Activated CD4-positive, alpha-beta T cell treated with anti-CD3 and anti-CD28 coated beads, Interleukin-2, amount 10 ng/mL, durations not matched to agents 24 days and 14 days (primary cell): ENCODE data around the gene PPM1H. TPM values are rescaled to one million over a fixed set of nuclear protein-coding genes. Genes with fewer than 3 reads are reported as not detected.
"Not testable (repeated sequence)": the region's sequence is repeated elsewhere in the genome, so short reads cannot be mapped to it uniquely, and the experiment has no call there.

ENCODE experiments used
- DNase-seq: peaks from one replicate; pipeline ENCODE4 v3.0.0; 2022
- H3K27ac Mint-ChIP-seq: one replicate; pipeline ENCODE4 v1.8.0; 2022; ENCODE audit warnings: mild to moderate bottlenecking, mixed read lengths
- H3K27me3 Mint-ChIP-seq: one replicate; pipeline ENCODE4 v1.8.0; 2022; ENCODE audit warnings: mixed read lengths
- H3K36me3 Mint-ChIP-seq: one replicate; pipeline ENCODE4 v1.8.0; 2022; ENCODE audit warnings: low read depth, mild to moderate bottlenecking, mixed read lengths
- H3K4me1 Mint-ChIP-seq: one replicate; pipeline ENCODE4 v1.8.0; 2021; ENCODE audit warnings: mixed read lengths
- H3K4me3 Mint-ChIP-seq: one replicate; pipeline ENCODE4 v1.8.0; 2022; ENCODE audit warnings: mild to moderate bottlenecking, moderate library complexity, mixed read lengths
- H3K9me3 Mint-ChIP-seq: one replicate; pipeline ENCODE4 v1.8.0; 2021; ENCODE audit warnings: mixed read lengths
- intact Hi-C: fragments of 100-400 bp; cut with micrococcal nuclease; formaldehyde crosslinking; loops from one replicate; pipeline ENCODE4 v1.15.1; 2023
- total RNA-seq: library from RNA; stranded (reverse); gene quantifications from 2 replicates; pipeline ENCODE4 v1.2.3, GENCODE V29; 2022

Gene PPM1H
- total RNA-seq, 1 donor from 2014 or later, result not detected

- peaks cover 10% of the 10 kb centered on the region for H3K9me3 Mint-ChIP-seq
- H3K4me1 Mint-ChIP-seq, result no peaks in the 10 kb centered on the region
- no peak overlapping the region for H3K4me3 Mint-ChIP-seq
- H3K27me3 Mint-ChIP-seq, result peaks cover 15% of the 10 kb centered on the region
- DNase-seq, result no peak
- intact Hi-C loops, result no loop called here
- peaks cover 1% of the 10 kb centered on the region for H3K36me3 Mint-ChIP-seq
- no peak overlapping the region for H3K27ac Mint-ChIP-seq
Observed at GRCh38 chr12:62679608-62680007, 255.3 kb downstream of the PPM1H start.

GRCh38 chr12:62677355-62677754, 257.6 kb downstream of the PPM1H start:
- Mint-ChIP-seq H3K36me3 (peaks cover 1% of the 10 kb centered on the region), H3K27me3 (peaks cover 16% of the 10 kb centered on the region), H3K27ac (no peak overlapping the region), H3K4me3 (no peak overlapping the region), H3K4me1 (no peaks in the 10 kb centered on the region), H3K9me3 (peaks cover 10% of the 10 kb centered on the region)
- intact Hi-C loops, result no loop called here
- no peak for DNase-seq

GRCh38 chr12:62676521-62677307, 258.2 kb downstream of the PPM1H start:
- H3K36me3 Mint-ChIP-seq, result peaks cover 1% of the 10 kb centered on the region
- peaks cover 10% of the 10 kb centered on the region for H3K9me3 Mint-ChIP-seq
- no peaks in the 10 kb centered on the region for H3K4me1 Mint-ChIP-seq
- no peak overlapping the region for H3K27ac Mint-ChIP-seq
- intact Hi-C loops, result no loop called here
- DNase-seq, result no peak
- H3K4me3 Mint-ChIP-seq, result no peak overlapping the region
- H3K27me3 Mint-ChIP-seq, result peaks cover 14% of the 10 kb centered on the region

GRCh38 chr12:62673028-62673815, 261.7 kb downstream of the PPM1H start:
- DNase-seq, result no peak
- Mint-ChIP-seq H3K27me3 (peaks cover 6% of the 10 kb centered on the region), H3K4me1 (no peaks in the 10 kb centered on the region), H3K27ac (no peak overlapping the region), H3K9me3 (peaks cover 4% of the 10 kb centered on the region), H3K36me3 (no peaks in the 10 kb centered on the region), H3K4me3 (no peak overlapping the region)
- intact Hi-C loops, result no loop called here

GRCh38 chr12:62670986-62671720, 263.8 kb downstream of the PPM1H start:
- intact Hi-C loops, result no loop called here
- DNase-seq, result no peak
- peaks cover 9% of the 10 kb centered on the region for H3K27me3 Mint-ChIP-seq
- H3K4me1 Mint-ChIP-seq, result no peaks in the 10 kb centered on the region
- H3K27ac Mint-ChIP-seq, result no peak overlapping the region
- peaks cover 4% of the 10 kb centered on the region for H3K9me3 Mint-ChIP-seq
- H3K4me3 Mint-ChIP-seq, result no peak overlapping the region
- H3K36me3 Mint-ChIP-seq, result no peaks in the 10 kb centered on the region

- no peak for DNase-seq
- Mint-ChIP-seq H3K36me3 (no peaks in the 10 kb centered on the region), H3K4me1 (no peaks in the 10 kb centered on the region), H3K9me3 (no peaks in the 10 kb centered on the region), H3K4me3 (no peak overlapping the region), H3K27ac (no peak overlapping the region), H3K27me3 (peaks cover 16% of the 10 kb centered on the region)
- intact Hi-C loops, result no loop called here
Observed at GRCh38 chr12:62668782-62669181, 266.2 kb downstream of the PPM1H start.

GRCh38 chr12:62664951-62665350, 270.0 kb downstream of the PPM1H start:
- H3K27ac Mint-ChIP-seq, DNase-seq, intact Hi-C loops, H3K9me3 Mint-ChIP-seq, H3K27me3 Mint-ChIP-seq, H3K4me3 Mint-ChIP-seq, H3K4me1 Mint-ChIP-seq, H3K36me3 Mint-ChIP-seq: not testable (repeated sequence)

GRCh38 chr12:62660756-62661155, 274.2 kb downstream of the PPM1H start:
- no peak overlapping the region for H3K27ac Mint-ChIP-seq
- no peaks in the 10 kb centered on the region for H3K4me1 Mint-ChIP-seq
- intact Hi-C loops, result no loop called here
- DNase-seq, result no peak
- H3K27me3 Mint-ChIP-seq, result peaks cover 20% of the 10 kb centered on the region
- H3K9me3 Mint-ChIP-seq, result no peaks in the 10 kb centered on the region
- H3K4me3 Mint-ChIP-seq, result no peak overlapping the region
- no peaks in the 10 kb centered on the region for H3K36me3 Mint-ChIP-seq

GRCh38 chr12:62659453-62660295, 275.3 kb downstream of the PPM1H start:
- Mint-ChIP-seq H3K27ac (no peak overlapping the region), H3K4me1 (peaks cover 3% of the 10 kb centered on the region), H3K36me3 (no peaks in the 10 kb centered on the region), H3K9me3 (no peaks in the 10 kb centered on the region), H3K4me3 (no peak overlapping the region), H3K27me3 (peaks cover 23% of the 10 kb centered on the region)
- intact Hi-C loops, result no loop called here
- DNase-seq, result no peak

GRCh38 chr12:62658910-62659309, 276.0 kb downstream of the PPM1H start:
- no peak overlapping the region for H3K4me3 Mint-ChIP-seq
- H3K36me3 Mint-ChIP-seq, result no peaks in the 10 kb centered on the region
- intact Hi-C loops, result no loop called here
- no peak for DNase-seq
- H3K27me3 Mint-ChIP-seq, result peaks cover 24% of the 10 kb centered on the region
- no peaks in the 10 kb centered on the region for H3K9me3 Mint-ChIP-seq
- peaks cover 8% of the 10 kb centered on the region for H3K4me1 Mint-ChIP-seq
- no peak overlapping the region for H3K27ac Mint-ChIP-seq

- H3K4me3 Mint-ChIP-seq, result no peak overlapping the region
- H3K4me1 Mint-ChIP-seq, result peaks cover 8% of the 10 kb centered on the region
- DNase-seq, result no peak
- no peaks in the 10 kb centered on the region for H3K9me3 Mint-ChIP-seq
- no peak overlapping the region for H3K27ac Mint-ChIP-seq
- intact Hi-C loops, result no loop called here
- peaks cover 31% of the 10 kb centered on the region for H3K27me3 Mint-ChIP-seq
- no peaks in the 10 kb centered on the region for H3K36me3 Mint-ChIP-seq
Observed at GRCh38 chr12:62657363-62657632, 277.7 kb downstream of the PPM1H start.

GRCh38 chr12:62656591-62657362, 278.2 kb downstream of the PPM1H start:
- H3K9me3 Mint-ChIP-seq, result no peaks in the 10 kb centered on the region
- intact Hi-C loops, result no loop called here
- no peak for DNase-seq
- H3K4me1 Mint-ChIP-seq, result peaks cover 8% of the 10 kb centered on the region
- no peaks in the 10 kb centered on the region for H3K36me3 Mint-ChIP-seq
- H3K4me3 Mint-ChIP-seq, result no peak overlapping the region
- H3K27ac Mint-ChIP-seq, result no peak overlapping the region
- peaks cover 31% of the 10 kb centered on the region for H3K27me3 Mint-ChIP-seq

- DNase-seq, result no peak
Observed at GRCh38 chr12:62655666-62656151, 279.2 kb downstream of the PPM1H start.

More at GRCh38 chr12:62655666-62656151, 279.2 kb downstream of the PPM1H start:
- Mint-ChIP-seq H3K27ac (no peak overlapping the region), H3K4me3 (no peak overlapping the region), H3K27me3 (peaks cover 31% of the 10 kb centered on the region), H3K4me1 (peaks cover 8% of the 10 kb centered on the region), H3K36me3 (no peaks in the 10 kb centered on the region), H3K9me3 (no peaks in the 10 kb centered on the region)
- intact Hi-C loops, result no loop called here
